HCT116 (cell line): ENCODE data around the gene POLDIP2. TPM values are rescaled to one million over a fixed set of nuclear protein-coding genes. Genes with fewer than 3 reads are reported as not detected.

ENCODE experiments used
- ATAC-seq: fragments of 200-7000 bp; cut with Tn5 transposase; 2 replicates; pipeline ENCODE4 v1.9.1; 2020; ENCODE audit warnings: mild to moderate bottlenecking, moderate library complexity
- BruUV-seq: library from RNA; stranded (reverse); fragments of 400-500 nt; replicated peaks from 2 replicates; lab custom pipeline; 2021; lab: Mats Ljungman, UMichigan
- CTCF ChIA-PET: fragments of 300-600 bp; sonication (Branson Sonifier 250); formaldehyde crosslinking; loops from one replicate; lab custom pipeline; 2021; ENCODE audit warnings: antibody characterized with exemption; lab: Charles Lee
- POLR2A ChIA-PET: fragments of 300-600, 350-600 bp; sonication (Branson Sonifier 250); formaldehyde crosslinking; loops from one replicate; lab custom pipeline; 2021; ENCODE audit warnings: antibody characterized with exemption; lab: Charles Lee
- RAD21 ChIA-PET, 2 experiments: fragments of 300-600 bp; sonication (Branson Sonifier 250); formaldehyde crosslinking; loops; one replicate each; lab custom pipeline; 2023; ENCODE audit warnings: low total read pairs in 2 of 2; ENCODE audit not compliant: uncharacterized antibody in 2 of 2, unreplicated experiment in 2 of 2, low non-redundant PET in 1 of 2; lab: Charles Lee
- DNase-seq: peaks from one replicate; pipeline ENCODE4 v3.0.0-alpha.2; 2010; ENCODE audit warnings: low read depth, low spot score
- H2AFZ ChIP-seq: fragments of 200-600 bp; shearing (Covaris generic), sonication (generic); 2 replicates; pipeline ENCODE4 v1.6.1; 2017; ENCODE audit warnings: low read depth, mixed run types, mixed read lengths, antibody characterized with exemption, low read length; ENCODE audit not compliant: poor library complexity, severe bottlenecking
- H3K27ac ChIP-seq: 2 replicates; pipeline ENCODE4 v1.5.1; 2012; ENCODE audit warnings: low read depth, low read length
- H3K27me3 ChIP-seq: fragments of 200-600 bp; sonication (generic); 2 replicates; pipeline ENCODE4 v1.6.1; 2016; ENCODE audit warnings: mixed run types, low read length, mixed read lengths; ENCODE audit not compliant: insufficient read depth
- H3K36me3 ChIP-seq, 2 experiments: fragments of 200-500 bp in 1 of 2; fragments of 200-600 bp in 1 of 2; sonication (Bioruptor generic) in 1 of 2; sonication (generic) in 1 of 2; 2 replicates each; pipeline versions ENCODE4 v1.5.1 to v1.6.1; 2014 to 2016; ENCODE audit warnings: low read length in 2 of 2, inconsistent platforms in 1 of 2, mixed read lengths in 1 of 2, mixed run types in 1 of 2; ENCODE audit not compliant: insufficient read depth in 2 of 2, control insufficient read depth in 1 of 2
- H3K4me1 ChIP-seq, 2 experiments: fragments of 200-600 bp in 1 of 2; sonication (generic) in 1 of 2; 2 replicates each; pipeline versions ENCODE4 v1.5.1 to v1.6.1; 2012 to 2017; ENCODE audit warnings: low read length in 2 of 2, inconsistent platforms in 1 of 2, mild to moderate bottlenecking in 1 of 2, mixed read lengths in 1 of 2, mixed run types in 1 of 2, moderate library complexity in 1 of 2; ENCODE audit not compliant: insufficient read depth in 2 of 2, control insufficient read depth in 1 of 2
- H3K4me2 ChIP-seq: fragments of 200-600 bp; sonication (generic); 2 replicates; pipeline ENCODE4 v1.6.1; 2017; ENCODE audit warnings: mixed run types, low read length, mixed read lengths
- H3K4me3 ChIP-seq, 2 experiments: fragments of 200-600 bp in 1 of 2; sonication (generic) in 1 of 2; replicated peaks in 1 of 2; 2 replicates each; pipeline ENCODE4 v1.5.1; 2011 to 2016; ENCODE audit warnings: low read length in 2 of 2, control low read depth in 1 of 2, low read depth in 1 of 2, mild to moderate bottlenecking in 1 of 2, mixed read lengths in 1 of 2, mixed run types in 1 of 2
- H3K79me2 ChIP-seq: fragments of 200-600 bp; sonication (generic); 2 replicates; pipeline ENCODE4 v1.6.1; 2017; ENCODE audit warnings: mild to moderate bottlenecking, mixed run types, low read length, moderate library complexity, mixed read lengths; ENCODE audit not compliant: insufficient read depth
- H3K9ac ChIP-seq: fragments of 200-600 bp; sonication (generic); 2 replicates; pipeline ENCODE4 v1.6.1; 2016; ENCODE audit warnings: low read length, mixed read lengths
- H3K9me2 ChIP-seq: fragments of 200-600 bp; sonication (generic), shearing (Covaris generic); 2 replicates; pipeline ENCODE4 v1.6.1; 2017; ENCODE audit warnings: mixed run types, mild to moderate bottlenecking, moderate library complexity; ENCODE audit not compliant: insufficient read depth
- H3K9me3 ChIP-seq, 2 experiments: fragments of 200-500 bp in 1 of 2; fragments of 200-600 bp in 1 of 2; sonication (Bioruptor generic) in 1 of 2; sonication (generic) in 1 of 2; 2 replicates each; pipeline ENCODE4 v1.6.1; 2014 to 2017; ENCODE audit warnings: low read length in 2 of 2, mixed read lengths in 2 of 2, inconsistent platforms in 1 of 2, low read depth in 1 of 2, mild to moderate bottlenecking in 1 of 2, mixed run types in 1 of 2, moderate library complexity in 1 of 2; ENCODE audit not compliant: control insufficient read depth in 1 of 2, insufficient read depth in 1 of 2
- H4K20me1 ChIP-seq: fragments of 200-600 bp; sonication (generic), shearing (Covaris generic); 2 replicates; pipeline ENCODE4 v1.6.1; 2017; ENCODE audit warnings: mixed run types, mild to moderate bottlenecking, moderate library complexity; ENCODE audit not compliant: insufficient read depth
- ATF3 ChIP-seq: IDR thresholded peaks from 2 replicates; pipeline ENCODE4 v1.6.1; 2012
- CBX3 ChIP-seq: IDR thresholded peaks from 2 replicates; pipeline ENCODE4 v1.6.1; 2012; ENCODE audit warnings: low read depth
- CEBPB ChIP-seq: IDR thresholded peaks from 2 replicates; pipeline ENCODE4 v1.6.1; 2012; ENCODE audit warnings: low read depth
- ELF1 ChIP-seq: IDR thresholded peaks from 2 replicates; pipeline ENCODE4 v1.6.1; 2012; ENCODE audit warnings: low read depth, borderline replicate concordance
- RAD21 ChIP-seq: IDR thresholded peaks from 2 replicates; pipeline ENCODE4 v1.6.1; 2012; ENCODE audit warnings: low read depth, mild to moderate bottlenecking
- SIN3A ChIP-seq: IDR thresholded peaks from 2 replicates; pipeline ENCODE4 v1.6.1; 2012; ENCODE audit warnings: low read depth
- YY1 ChIP-seq: IDR thresholded peaks from 2 replicates; pipeline ENCODE4 v1.6.1; 2011; ENCODE audit warnings: low read length, low read depth, moderate library complexity, mild to moderate bottlenecking; ENCODE audit not compliant: insufficient replicate concordance; ENCODE audit errors: extremely low read depth
- intact Hi-C: fragments of 100-400 bp; cut with micrococcal nuclease; formaldehyde crosslinking; loops from 2 replicates; pipeline ENCODE4 v1.10.0; 2022
- total RNA-seq: library from RNA; stranded (reverse); gene quantifications from one replicate; pipeline ENCODE4 v1.2.1, GENCODE V29; 2021; ENCODE audit not compliant: unreplicated experiment
- TF ChIP-seq, protein P1 (sequence below), 3 experiments: fragments of 200-600 bp in 1 of 3; sonication (generic) in 1 of 3; IDR thresholded peaks in 2 of 3; conservative IDR thresholded peaks in 1 of 3; 2 replicates each; pipeline ENCODE4 v1.5.1; 2012 to 2017; ENCODE audit warnings: low read depth in 2 of 3, low read length in 2 of 3, antibody characterized with exemption in 1 of 3, borderline replicate concordance in 1 of 3, control low read depth in 1 of 3, mild to moderate bottlenecking in 1 of 3, mixed read lengths in 1 of 3, mixed run types in 1 of 3, moderate library complexity in 1 of 3; ENCODE audit not compliant: insufficient read depth in 1 of 3
- TF ChIP-seq, protein P2 (sequence below): IDR thresholded peaks from 2 replicates; pipeline ENCODE4 v1.6.1; 2012; ENCODE audit warnings: low read depth

POLDIP2 gene
- total RNA-seq, 1 experiment from 2014 or later: 78.0 TPM

DNA sequence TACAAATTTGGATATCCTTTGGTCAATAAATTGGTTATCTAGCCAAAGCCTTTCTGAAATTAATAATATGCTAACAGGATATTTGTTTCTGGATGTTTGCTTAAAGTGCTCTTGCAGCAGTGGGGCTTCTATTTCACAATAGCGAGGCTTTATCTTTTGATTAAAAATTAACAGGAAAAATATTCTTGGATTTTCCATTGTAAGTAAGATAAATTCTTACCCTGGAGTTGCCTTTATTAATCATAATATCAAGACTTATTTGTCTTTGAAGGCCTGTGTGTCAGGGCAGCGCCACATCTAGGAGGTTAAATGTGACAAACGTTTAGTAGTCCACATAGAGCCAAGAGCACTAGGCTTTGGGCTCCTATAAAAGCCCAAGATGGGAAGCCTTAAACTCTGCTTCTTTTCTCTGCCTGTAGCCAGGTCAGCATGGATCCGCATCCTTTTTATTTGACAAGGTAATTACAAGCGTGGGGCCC lies 33.0 kb downstream of the POLDIP2 start:
- no peak for ATAC-seq
- DNase-seq: no peak
- H2AFZ ChIP-seq: no peak overlapping the region
- H3K4me2 ChIP-seq: no peak overlapping the region
- no peaks in the 10 kb centered on the region for H3K9me2 ChIP-seq
- H3K4me3 ChIP-seq: no peak overlapping the region
- no peaks in the 10 kb centered on the region for H3K27me3 ChIP-seq
- H3K27ac ChIP-seq: no peak overlapping the region
- peaks cover 12 to 32% of the 10 kb centered on the region in 2 experiments; a peak in 2 of 4 replicates for H3K36me3 ChIP-seq
- H3K4me1 ChIP-seq: peaks cover 8 to 14% of the 10 kb centered on the region in 2 experiments; a peak in 2 of 4 replicates
- H4K20me1 ChIP-seq: no peaks in the 10 kb centered on the region
- BruUV-seq: no TSS peak
- peaks cover 72% of the 10 kb centered on the region for H3K79me2 ChIP-seq
- TF ChIP-seq, protein P1, sequence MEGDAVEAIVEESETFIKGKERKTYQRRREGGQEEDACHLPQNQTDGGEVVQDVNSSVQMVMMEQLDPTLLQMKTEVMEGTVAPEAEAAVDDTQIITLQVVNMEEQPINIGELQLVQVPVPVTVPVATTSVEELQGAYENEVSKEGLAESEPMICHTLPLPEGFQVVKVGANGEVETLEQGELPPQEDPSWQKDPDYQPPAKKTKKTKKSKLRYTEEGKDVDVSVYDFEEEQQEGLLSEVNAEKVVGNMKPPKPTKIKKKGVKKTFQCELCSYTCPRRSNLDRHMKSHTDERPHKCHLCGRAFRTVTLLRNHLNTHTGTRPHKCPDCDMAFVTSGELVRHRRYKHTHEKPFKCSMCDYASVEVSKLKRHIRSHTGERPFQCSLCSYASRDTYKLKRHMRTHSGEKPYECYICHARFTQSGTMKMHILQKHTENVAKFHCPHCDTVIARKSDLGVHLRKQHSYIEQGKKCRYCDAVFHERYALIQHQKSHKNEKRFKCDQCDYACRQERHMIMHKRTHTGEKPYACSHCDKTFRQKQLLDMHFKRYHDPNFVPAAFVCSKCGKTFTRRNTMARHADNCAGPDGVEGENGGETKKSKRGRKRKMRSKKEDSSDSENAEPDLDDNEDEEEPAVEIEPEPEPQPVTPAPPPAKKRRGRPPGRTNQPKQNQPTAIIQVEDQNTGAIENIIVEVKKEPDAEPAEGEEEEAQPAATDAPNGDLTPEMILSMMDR (IDR thresholded peaks at IDR 0.05 in 2 of 3, conservative IDR thresholded peaks at IDR 0.05 in 1 of 3; ENCODE audit: borderline replicate concordance in 1 of 3, insufficient read depth in 1 of 3, low read depth in 2 of 3, low read length in 2 of 3): no peak
- no peak for TF ChIP-seq RAD21
- no peak for TF ChIP-seq YY1
- no peak for TF ChIP-seq SIN3A
- TF ChIP-seq, protein P2, sequence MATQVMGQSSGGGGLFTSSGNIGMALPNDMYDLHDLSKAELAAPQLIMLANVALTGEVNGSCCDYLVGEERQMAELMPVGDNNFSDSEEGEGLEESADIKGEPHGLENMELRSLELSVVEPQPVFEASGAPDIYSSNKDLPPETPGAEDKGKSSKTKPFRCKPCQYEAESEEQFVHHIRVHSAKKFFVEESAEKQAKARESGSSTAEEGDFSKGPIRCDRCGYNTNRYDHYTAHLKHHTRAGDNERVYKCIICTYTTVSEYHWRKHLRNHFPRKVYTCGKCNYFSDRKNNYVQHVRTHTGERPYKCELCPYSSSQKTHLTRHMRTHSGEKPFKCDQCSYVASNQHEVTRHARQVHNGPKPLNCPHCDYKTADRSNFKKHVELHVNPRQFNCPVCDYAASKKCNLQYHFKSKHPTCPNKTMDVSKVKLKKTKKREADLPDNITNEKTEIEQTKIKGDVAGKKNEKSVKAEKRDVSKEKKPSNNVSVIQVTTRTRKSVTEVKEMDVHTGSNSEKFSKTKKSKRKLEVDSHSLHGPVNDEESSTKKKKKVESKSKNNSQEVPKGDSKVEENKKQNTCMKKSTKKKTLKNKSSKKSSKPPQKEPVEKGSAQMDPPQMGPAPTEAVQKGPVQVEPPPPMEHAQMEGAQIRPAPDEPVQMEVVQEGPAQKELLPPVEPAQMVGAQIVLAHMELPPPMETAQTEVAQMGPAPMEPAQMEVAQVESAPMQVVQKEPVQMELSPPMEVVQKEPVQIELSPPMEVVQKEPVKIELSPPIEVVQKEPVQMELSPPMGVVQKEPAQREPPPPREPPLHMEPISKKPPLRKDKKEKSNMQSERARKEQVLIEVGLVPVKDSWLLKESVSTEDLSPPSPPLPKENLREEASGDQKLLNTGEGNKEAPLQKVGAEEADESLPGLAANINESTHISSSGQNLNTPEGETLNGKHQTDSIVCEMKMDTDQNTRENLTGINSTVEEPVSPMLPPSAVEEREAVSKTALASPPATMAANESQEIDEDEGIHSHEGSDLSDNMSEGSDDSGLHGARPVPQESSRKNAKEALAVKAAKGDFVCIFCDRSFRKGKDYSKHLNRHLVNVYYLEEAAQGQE: no peak
- TF ChIP-seq ATF3: no peak
- no peak for TF ChIP-seq ELF1
- no peak for TF ChIP-seq CEBPB
- TF ChIP-seq CBX3: no peak
- intact Hi-C loops: no loop called here
- ChIA-PET RAD21 (no interaction called here), CTCF (no interaction called here), POLR2A (interaction anchor here (1.9 kb wide), 1 partner anchor 11 kb away, joined by 6 read pairs; the partner anchor contains the start of genes IFT20 and TNFAIP1)
- no peaks in the 10 kb centered on the region for H3K9me3 ChIP-seq
- H3K9ac ChIP-seq: no peak overlapping the region
